Kidney (tissue), 14 donors: ENCODE data around the gene DNTT. TPM values are rescaled to one million over a fixed set of nuclear protein-coding genes. Genes with fewer than 3 reads are reported as not detected.

Source experiments
- DNase-seq, 5 donors: peaks; one replicate each; pipeline ENCODE4 v3.0.0-alpha.2; 2013 to 2020
- FAIRE-seq: peaks from 2 replicates; lab custom pipeline; 2012; peaks lifted over from hg19 to GRCh38; lab: Jason Lieb, UNC
- H3K27ac ChIP-seq, 2 donors: one replicate each; pipeline ENCODE4 v1.7.0; 2013; ENCODE audit warnings: low read depth in 2 of 2, low read length in 2 of 2, inconsistent platforms in 1 of 2
- H3K27me3 ChIP-seq: one replicate; pipeline ENCODE4 v1.7.1; 2013; ENCODE audit warnings: low read length, inconsistent platforms; ENCODE audit not compliant: control insufficient read depth, insufficient read depth
- H3K36me3 ChIP-seq, 3 donors: one replicate each; pipeline versions ENCODE4 v1.7.0 to v1.7.1; 2013; ENCODE audit warnings: low read length in 3 of 3, control low read depth in 1 of 3, inconsistent platforms in 1 of 3; ENCODE audit not compliant: insufficient read depth in 3 of 3, control insufficient read depth in 2 of 3
- H3K4me1 ChIP-seq, 3 donors: one replicate each; pipeline versions ENCODE4 v1.7.0 to v1.7.1; 2013; ENCODE audit warnings: low read length in 3 of 3, inconsistent platforms in 1 of 3, low read depth in 1 of 3; ENCODE audit not compliant: control insufficient read depth in 2 of 3, insufficient read depth in 2 of 3
- H3K4me3 ChIP-seq, 3 donors: one replicate each; pipeline versions ENCODE4 v1.7.0 to v1.8.1; 2013; ENCODE audit warnings: low read length in 3 of 3, control low read depth in 1 of 3, inconsistent platforms in 1 of 3
- H3K9ac ChIP-seq, 3 donors: one replicate each; pipeline versions ENCODE4 v1.7.0 to v1.7.1; 2013; ENCODE audit warnings: low read length in 3 of 3, control low read depth in 1 of 3, inconsistent platforms in 1 of 3
- H3K9me3 ChIP-seq, 3 donors: one replicate each; pipeline versions ENCODE4 v1.7.0 to v1.7.1; 2013; ENCODE audit warnings: low read length in 3 of 3, control low read depth in 1 of 3, inconsistent platforms in 1 of 3; ENCODE audit not compliant: control insufficient read depth in 2 of 3, insufficient read depth in 1 of 3
- CTCF ChIP-seq: IDR thresholded peaks from 3 replicates; pipeline ENCODE4 v1.5.1; 2012; ENCODE audit warnings: mild to moderate bottlenecking, moderate library complexity, borderline replicate concordance; ENCODE audit not compliant: insufficient read depth; ENCODE audit errors: extremely low read depth
- intact Hi-C: fragments of 100-400 bp; cut with DNase I; formaldehyde crosslinking; loops from one replicate; pipeline ENCODE4 v1.11.1; 2022
- polyA plus RNA-seq: library from polyadenylated mRNA; stranded (reverse); fragments of 350-450 nt; fragmentation: Illumina TruSeq; extraction: RNeasy Lipid Tissue Mini Kit (QIAGEN cat#74804); gene quantifications from one replicate; pipeline ENCODE4 v1.2.3, GENCODE V29; 2014; ENCODE audit warnings: low read depth, low replicate concordance; ENCODE audit not compliant: insufficient read depth
- total RNA-seq: library from RNA; stranded (reverse); fragmentation: NEBNext Ultra II Directional; extraction: Animal tissue kit (Norgen Biotek cat#: 25700); gene quantifications from one replicate; pipeline ENCODE4 v1.2.1, GENCODE V29; 2021
- donor health status: control.
- donor health status: control.
- donor health status: control.
- donor health status: control.
- donor health status: control.
- donor health status: DM: yes; HTN: yes; CAD: no.
- donor health status: Normal renal cell carcinoma (clear cell type).

Gene DNTT
- total and polyA plus RNA-seq, 2 donors from 2014 or later: not detected

- peak overlapping the region; percentile 15 to 26 (median 18) for H3K4me3 ChIP-seq
- peak in 3 of 5 donors; percentile 66 to 94 (median 93) for DNase-seq
- no peaks in the 10 kb centered on the region for H3K36me3 ChIP-seq
- intact Hi-C loops: no loop called here
- FAIRE-seq: peak; percentile 95
- H3K4me1 ChIP-seq: peaks cover 11 to 22% (median 16%) of the 10 kb centered on the region in 3 donors
- H3K27me3 ChIP-seq: no peaks in the 10 kb centered on the region
- H3K27ac ChIP-seq: peak overlapping the region; percentile 87 to 89
- no peak for TF ChIP-seq CTCF
- H3K9me3 ChIP-seq: no peaks in the 10 kb centered on the region
- peak overlapping the region in 1 of 3 donors; percentile 44 for H3K9ac ChIP-seq
These were observed 16.7 kb upstream of the DNTT start for GRCh38 chr10:96287392-96288105.

GRCh38 chr10:96288151-96288621 lies 16.0 kb upstream of the DNTT start:
- no peaks in the 10 kb centered on the region for H3K27me3 ChIP-seq
- peaks cover 11 to 22% (median 16%) of the 10 kb centered on the region in 3 donors for H3K4me1 ChIP-seq
- peak overlapping the region; percentile 19 to 24 (median 23) for H3K4me3 ChIP-seq
- no peak for TF ChIP-seq CTCF
- H3K27ac ChIP-seq: peak overlapping the region in 1 of 2 donors; percentile 71
- no peaks in the 10 kb centered on the region for H3K9me3 ChIP-seq
- DNase-seq: no peak
- H3K9ac ChIP-seq: no peak overlapping the region
- intact Hi-C loops: no loop called here
- no peak for FAIRE-seq
- H3K36me3 ChIP-seq: no peaks in the 10 kb centered on the region

- Histone ChIP-seq H3K36me3 (no peaks in the 10 kb centered on the region), H3K4me1 (peaks cover 11 to 22% (median 16%) of the 10 kb centered on the region in 3 donors), H3K27me3 (no peaks in the 10 kb centered on the region), H3K4me3 (no peak overlapping the region), H3K27ac (no peak overlapping the region), H3K9me3 (no peaks in the 10 kb centered on the region), H3K9ac (no peak overlapping the region)
- intact Hi-C loops: no loop called here
- TF ChIP-seq CTCF: no peak
- peak in 2 of 5 donors; percentile 62 for DNase-seq
- no peak for FAIRE-seq
These were observed 14.9 kb upstream of the DNTT start for GRCh38 chr10:96289218-96289910.
